K562 (cell line): ENCODE data around the gene TMC1. TPM values are rescaled to one million over a fixed set of nuclear protein-coding genes. Genes with fewer than 3 reads are reported as not detected.

Experiments
- ATAC-seq: fragments of 200-7000 bp; cut with Tn5 transposase; 3 replicates; pipeline ENCODE4 v1.9.1; 2020; ENCODE audit warnings: moderate library complexity
- BruUV-seq: library from RNA; stranded (reverse); fragments of 400-500 nt; replicated peaks from 2 replicates; lab custom pipeline; 2021; lab: Mats Ljungman, UMichigan
- CTCF ChIA-PET: fragments of 300-600 bp; formaldehyde crosslinking; extraction: SDS; loops from one replicate; lab custom pipeline; 2021; ENCODE audit warnings: low intra/inter-chr PET ratio; lab: Yijun Ruan, JAX
- POLR2A ChIA-PET: fragments of 300-600, 350-650 bp; sonication (Branson Sonifier 250); formaldehyde crosslinking; extraction: SDS; loops from one replicate; lab custom pipeline; 2021; ENCODE audit warnings: antibody characterized with exemption, inconsistent platforms; lab: Yijun Ruan, JAX
- DNase-seq, 4 experiments: peaks; one replicate each; pipeline versions ENCODE4 v3.0.0 to v3.0.0-alpha.2; 2011 to 2018; ENCODE audit warnings: low spot score in 3 of 4, mixed read lengths in 3 of 4; ENCODE audit errors: extremely low read depth in 1 of 4
- FAIRE-seq: peaks from 2 replicates; lab custom pipeline; 2011; peaks lifted over from hg19 to GRCh38; lab: Jason Lieb, UNC
- H2AFZ ChIP-seq: 2 replicates; pipeline ENCODE4 v1.6.0; 2011; ENCODE audit warnings: low read depth, low read length, control low read depth, inconsistent platforms
- H3K27ac ChIP-seq: fragments of 200-600 bp; 3 replicates; pipeline ENCODE4 v1.8.0; 2011; ENCODE audit warnings: low read depth, mild to moderate bottlenecking, control low read depth, inconsistent platforms, low read length, moderate library complexity, mixed read lengths; ENCODE audit errors: extremely low read depth
- H3K27me3 ChIP-seq, 2 experiments: fragments of 300-600 bp in 1 of 2; 2 replicates in 1 of 2; 3 replicates in 1 of 2; pipeline versions ENCODE4 v1.6.0 to v1.8.0; 2011; ENCODE audit warnings: inconsistent platforms in 2 of 2, low read length in 2 of 2, mild to moderate bottlenecking in 1 of 2, mixed read lengths in 1 of 2, moderate library complexity in 1 of 2; ENCODE audit not compliant: control insufficient read depth in 2 of 2, insufficient read depth in 2 of 2
- H3K36me3 ChIP-seq: fragments of 300-600 bp; 3 replicates; pipeline ENCODE4 v1.8.0; 2011; ENCODE audit warnings: mild to moderate bottlenecking, low read length, inconsistent platforms; ENCODE audit not compliant: control insufficient read depth, insufficient read depth
- H3K4me1 ChIP-seq, 2 experiments: fragments of 200-600 bp in 1 of 2; replicated peaks in 1 of 2; 2 replicates in 1 of 2; 3 replicates in 1 of 2; pipeline versions ENCODE4 v1.5.1 to v1.8.0; 2011; ENCODE audit warnings: inconsistent platforms in 2 of 2, low read length in 2 of 2, mild to moderate bottlenecking in 1 of 2, mixed read lengths in 1 of 2, moderate library complexity in 1 of 2; ENCODE audit not compliant: control insufficient read depth in 2 of 2, insufficient read depth in 2 of 2
- H3K4me2 ChIP-seq: 2 replicates; pipeline ENCODE4 v1.6.1; 2011; ENCODE audit warnings: low read length, control low read depth, inconsistent platforms, mixed read lengths; ENCODE audit not compliant: insufficient read depth
- H3K4me3 ChIP-seq: fragments of 200-600 bp; sonication (generic), shearing (Covaris generic); 2 replicates; pipeline ENCODE4 v1.5.1; 2016; ENCODE audit warnings: control low read depth, inconsistent platforms
- H3K79me2 ChIP-seq: fragments of 200-600 bp; 3 replicates; pipeline ENCODE4 v1.8.0; 2011; ENCODE audit warnings: low read length, inconsistent platforms; ENCODE audit not compliant: control insufficient read depth, insufficient read depth
- H3K9ac ChIP-seq, 2 experiments: 2 replicates each; pipeline versions ENCODE4 v1.6.0 to v1.6.1; 2011; ENCODE audit warnings: low read depth in 2 of 2, low read length in 2 of 2, control low read depth in 1 of 2, inconsistent platforms in 1 of 2, mild to moderate bottlenecking in 1 of 2, mixed read lengths in 1 of 2; ENCODE audit not compliant: insufficient read depth in 1 of 2
- H3K9me1 ChIP-seq: one replicate; pipeline ENCODE4 v1.6.0; 2011; ENCODE audit warnings: inconsistent platforms, mild to moderate bottlenecking, low read length, moderate library complexity; ENCODE audit not compliant: control insufficient read depth, insufficient read depth
- H3K9me3 ChIP-seq: replicated peaks from 2 replicates; pipeline ENCODE4 v1.5.1; 2011; ENCODE audit warnings: low read depth, low read length, inconsistent platforms; ENCODE audit not compliant: control insufficient read depth, insufficient read depth
- H4K20me1 ChIP-seq: replicated peaks from 2 replicates; pipeline ENCODE4 v1.6.1; 2011; ENCODE audit warnings: low read length, inconsistent platforms, mixed read lengths; ENCODE audit not compliant: control insufficient read depth, insufficient read depth
- CHD7 ChIP-seq: fragments of 200-600 bp; sonication (generic); IDR thresholded peaks from one replicate; pipeline ENCODE4 v1.6.1; 2012; ENCODE audit warnings: mild to moderate bottlenecking, low read depth, low read length, inconsistent platforms
- CTCF ChIP-seq, 3 experiments: IDR thresholded peaks in 2 of 3; conservative IDR thresholded peaks in 1 of 3; 2 replicates each; pipeline ENCODE4 v1.5.1; 2011 to 2012; ENCODE audit warnings: low read length in 3 of 3, mild to moderate bottlenecking in 3 of 3, control low read depth in 2 of 3, improper control_type of control experiment in 1 of 3, inconsistent platforms in 1 of 3, low read depth in 1 of 3, mixed read lengths in 1 of 3, moderate library complexity in 1 of 3; ENCODE audit not compliant: insufficient read depth in 2 of 3
- WGBS: fragments of 100-300 bp; shearing (Covaris generic); methylation state at CpG from one replicate; pipeline ENCODE4 v1.1.6; 2016; ENCODE audit warnings: low coverage, mixed read lengths; ENCODE audit not compliant: insufficient coverage; ENCODE audit errors: missing lambda C conversion rate; 5-methylcytosine and 5-hydroxymethylcytosine counted together
- in situ Hi-C: fragments of 300-500 bp; cut with MboI; formaldehyde crosslinking; loops from 4 replicates; pipeline ENCODE4 v1.15.0; 2018; ENCODE audit warnings: inconsistent platforms, mixed read lengths
- intact Hi-C: fragments of 100-400 bp; cut with micrococcal nuclease; formaldehyde crosslinking; loops from 2 replicates; pipeline ENCODE4 v1.14.2; 2022
- polyA plus RNA-seq, 8 experiments: library from polyadenylated mRNA; depleted of rRNA in 4 of 8; stranded (reverse) in 5 of 8; unstranded in 3 of 8; fragments of >200 nt; fragmentation: Nextera tagmentation in 2 of 8; fragmentation: Illumina TruSeq in 1 of 8; extraction: Ambion mirVana in 2 of 8; extraction: Trizol in 1 of 8; gene quantifications; 2 replicates each; pipeline versions ENCODE4 v1.2.1 to v1.2.3, GENCODE V29; 2011 to 2014; ENCODE audit warnings: inconsistent platforms in 1 of 8, missing spikeins in 1 of 8
- total RNA-seq, 7 experiments: library from RNA; depleted of rRNA in 6 of 7; stranded (reverse); fragments of >200 nt in 6 of 7; fragmentation: Illumina TruSeq in 2 of 7; extraction: Trizol in 2 of 7; gene quantifications; 2 replicates each; pipeline versions ENCODE4 v1.2.1 to v1.2.3, GENCODE V29; 2011 to 2021; ENCODE audit warnings: low replicate concordance in 1 of 7

TMC1 gene
- total and polyA plus RNA-seq, 9 of the 15 experiments (the other 6 are each of a cell fraction or from before 2014, with no cell fraction given): 0.10 to 0.15 TPM; not detected in 7

- Histone ChIP-seq H4K20me1 (no peaks in the 10 kb centered on the region), H3K27me3 (peaks cover 0 to 2% of the 10 kb centered on the region in 2 experiments; a peak in 1 of 5 replicates), H3K36me3 (no peaks in the 10 kb centered on the region), H3K4me1 (no peaks in the 10 kb centered on the region), H3K4me2 (no peak overlapping the region), H3K9ac (no peak overlapping the region), H3K9me3 (no peaks in the 10 kb centered on the region), H3K9me1 (no peaks in the 10 kb centered on the region), H3K4me3 (no peak overlapping the region), H2AFZ (no peak overlapping the region), H3K27ac (no peak overlapping the region), H3K79me2 (no peaks in the 10 kb centered on the region)
- DNase-seq (no peak), ATAC-seq (no peak), FAIRE-seq (no peak)
- in situ Hi-C loops (no loop called here), intact Hi-C loops (no loop called here)
- POLR2A ChIA-PET: no interaction called here
- 6% methylated on average over 2 of the region's 2 CpGs for whole genome bisulfite sequencing
- no TSS peak for BruUV-seq
- CTCF ChIA-PET: no interaction called here
- TF ChIP-seq CTCF (IDR thresholded peaks at IDR 0.05 in 2 of 3, conservative IDR thresholded peaks at IDR 0.05 in 1 of 3; ENCODE audit: insufficient read depth in 2 of 3, low read depth in 1 of 3, low read length in 3 of 3): 0 out of 6 replicates have a peak, but pooled peaks of 1 of the 3 experiments have one; percentile 8
- TF ChIP-seq CHD7: no peak
Observed at GRCh38 chr9:72808446-72808768, 287.0 kb downstream of the TMC1 start.
